Choroid plexus epithelial cell (primary cell): ENCODE measurements around the gene SLC13A5.
A peak's percentile ranks its signal among the peaks of the same experiment; 100 is the strongest.

Source experiments
- DNase-seq: peaks from one replicate; pipeline ENCODE4 v3.0.0-alpha.2; 2010; ENCODE audit warnings: low read depth
- H3K4me3 ChIP-seq: 2 replicates; pipeline ENCODE4 v1.5.1; 2011; ENCODE audit warnings: low read depth, mild to moderate bottlenecking, control low read depth, low read length, moderate library complexity
- TF ChIP-seq, protein P1 (sequence below): conservative IDR thresholded peaks from 2 replicates; pipeline ENCODE4 v1.5.1; 2011; ENCODE audit warnings: low read depth, mild to moderate bottlenecking, control low read depth, inconsistent platforms, low read length, moderate library complexity

SLC13A5 gene

DNA sequence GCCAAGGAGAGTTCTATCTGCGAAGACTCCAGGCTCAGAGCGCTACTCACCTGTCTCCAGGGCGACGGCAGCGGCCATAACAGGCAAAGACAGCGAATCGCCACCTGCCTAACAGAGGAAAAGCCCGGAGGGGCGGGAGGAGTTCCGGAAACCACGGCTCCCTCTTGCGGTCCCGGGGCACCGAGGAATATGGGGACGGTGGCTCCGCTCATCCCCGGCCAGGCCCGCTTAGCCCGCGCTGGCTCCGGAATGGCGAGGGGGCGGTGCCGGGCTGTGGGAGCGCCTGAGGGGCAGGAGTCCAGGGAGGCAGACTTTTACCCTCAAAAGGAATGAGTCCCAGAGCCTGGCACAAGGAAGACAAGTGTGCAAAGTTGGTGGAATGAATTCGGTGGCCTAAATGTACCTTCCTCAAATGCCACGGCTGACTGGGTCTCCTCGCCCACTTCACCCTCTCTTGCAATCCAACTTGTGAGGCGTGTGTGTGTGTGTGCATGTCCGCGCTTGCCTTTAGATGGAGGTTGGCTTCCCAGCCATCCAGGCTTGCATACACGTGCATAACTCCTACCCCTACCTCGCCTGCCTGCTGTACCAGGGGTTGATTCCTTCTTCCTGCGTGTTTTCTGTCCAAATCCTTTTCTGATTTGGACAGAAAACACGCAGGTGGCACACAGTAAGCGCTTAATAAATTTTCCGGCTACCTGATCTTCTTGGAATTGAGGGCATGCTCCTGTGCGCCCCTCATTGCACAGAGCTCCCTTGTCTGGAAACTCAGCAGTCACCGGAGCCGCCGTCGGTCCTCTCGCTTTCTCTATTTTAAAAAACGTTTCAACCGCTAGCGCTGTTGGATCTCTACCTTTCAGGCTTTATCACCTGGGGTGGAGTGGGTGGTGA, 58.1 kb downstream of the SLC13A5 start:
- TF ChIP-seq, protein P1, sequence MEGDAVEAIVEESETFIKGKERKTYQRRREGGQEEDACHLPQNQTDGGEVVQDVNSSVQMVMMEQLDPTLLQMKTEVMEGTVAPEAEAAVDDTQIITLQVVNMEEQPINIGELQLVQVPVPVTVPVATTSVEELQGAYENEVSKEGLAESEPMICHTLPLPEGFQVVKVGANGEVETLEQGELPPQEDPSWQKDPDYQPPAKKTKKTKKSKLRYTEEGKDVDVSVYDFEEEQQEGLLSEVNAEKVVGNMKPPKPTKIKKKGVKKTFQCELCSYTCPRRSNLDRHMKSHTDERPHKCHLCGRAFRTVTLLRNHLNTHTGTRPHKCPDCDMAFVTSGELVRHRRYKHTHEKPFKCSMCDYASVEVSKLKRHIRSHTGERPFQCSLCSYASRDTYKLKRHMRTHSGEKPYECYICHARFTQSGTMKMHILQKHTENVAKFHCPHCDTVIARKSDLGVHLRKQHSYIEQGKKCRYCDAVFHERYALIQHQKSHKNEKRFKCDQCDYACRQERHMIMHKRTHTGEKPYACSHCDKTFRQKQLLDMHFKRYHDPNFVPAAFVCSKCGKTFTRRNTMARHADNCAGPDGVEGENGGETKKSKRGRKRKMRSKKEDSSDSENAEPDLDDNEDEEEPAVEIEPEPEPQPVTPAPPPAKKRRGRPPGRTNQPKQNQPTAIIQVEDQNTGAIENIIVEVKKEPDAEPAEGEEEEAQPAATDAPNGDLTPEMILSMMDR, result no peak
- H3K4me3 ChIP-seq, result no peak overlapping the region

DNA sequence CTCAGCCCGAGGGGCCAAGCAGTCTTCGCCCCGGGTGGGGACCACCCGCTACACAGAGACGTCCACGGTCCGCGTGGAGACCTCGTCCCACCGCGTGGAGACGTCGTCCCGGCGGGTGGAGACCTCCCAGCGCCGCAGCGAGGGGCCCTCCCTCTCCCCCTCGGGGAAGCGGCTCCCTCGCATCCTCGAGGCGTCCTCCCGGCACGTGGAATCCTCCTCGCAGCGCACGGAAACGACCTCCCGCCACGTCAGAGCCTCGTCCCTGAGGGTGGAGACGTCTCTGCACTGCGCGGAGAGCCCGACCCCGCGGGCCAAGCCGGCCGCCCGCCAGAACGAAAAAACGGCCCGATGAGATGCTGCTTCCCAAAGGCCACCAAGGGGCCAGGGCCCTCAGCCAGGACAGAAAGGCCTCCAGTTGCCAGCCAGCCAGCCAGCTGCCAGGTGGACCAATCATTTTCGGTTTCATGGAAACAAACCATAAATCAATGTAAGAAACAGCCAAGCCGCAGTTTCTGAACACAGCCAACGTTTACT, 61.2 kb downstream of the SLC13A5 start:
- TF ChIP-seq, protein P1, result no peak
- peak; percentile 34 for DNase-seq
- H3K4me3 ChIP-seq, result peak overlapping the region; percentile 67

More for the DNA sequence above, 58.1 kb downstream of the SLC13A5 start:
- no peak for DNase-seq

DNA sequence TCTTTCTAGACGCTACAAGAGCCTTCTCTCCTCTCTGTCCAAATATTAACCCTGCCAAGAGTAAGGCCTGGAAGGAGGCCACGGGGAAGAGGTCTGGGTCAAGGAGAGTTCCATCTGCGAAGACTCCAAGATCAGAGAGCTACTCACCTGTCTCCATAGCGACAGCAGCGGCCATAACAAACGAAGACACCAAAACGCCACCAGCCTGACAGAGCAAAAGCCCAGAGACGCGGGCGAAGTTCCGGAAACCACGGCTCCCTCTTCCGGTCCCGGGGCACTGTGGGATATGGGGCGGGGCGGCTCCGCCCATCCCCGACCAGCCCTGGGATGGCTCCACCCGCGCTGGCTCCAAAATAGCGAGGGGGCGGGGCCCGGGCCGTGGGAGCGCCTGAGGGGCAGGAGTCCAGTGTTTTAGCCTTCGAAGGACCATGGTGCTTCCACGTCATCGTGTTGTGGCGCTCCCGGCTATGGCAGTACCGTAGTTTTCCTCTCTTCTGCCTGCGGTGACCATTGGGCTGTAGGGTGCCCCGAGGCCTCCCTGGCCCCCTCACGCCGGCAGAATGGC, 61.7 kb downstream of the SLC13A5 start, which contains the start of the genes C17orf100 and MED31:
TSS of gene C17orf100 (plus strand) at position 409 of the 565 bp plus-strand sequence. CDS start at position 561, 152 bp downstream.
TSS of gene MED31 (minus strand) at position 252 of the 565 bp plus-strand sequence. CDS start at position 175, 77 bp downstream.
- DNase-seq, result peak; percentile 89
- TF ChIP-seq, protein P1, result no peak

GRCh38 chr17:6648181-6648580, 65.0 kb downstream of the SLC13A5 start:
- TF ChIP-seq, protein P1, result peak; percentile 53
- DNase-seq, result peak; percentile 47

More for the DNA sequence above, 61.7 kb downstream of the SLC13A5 start, which contains the start of the genes C17orf100 and MED31:
- peak within 1 kb of the TSS; percentile 67 for H3K4me3 ChIP-seq

DNA sequence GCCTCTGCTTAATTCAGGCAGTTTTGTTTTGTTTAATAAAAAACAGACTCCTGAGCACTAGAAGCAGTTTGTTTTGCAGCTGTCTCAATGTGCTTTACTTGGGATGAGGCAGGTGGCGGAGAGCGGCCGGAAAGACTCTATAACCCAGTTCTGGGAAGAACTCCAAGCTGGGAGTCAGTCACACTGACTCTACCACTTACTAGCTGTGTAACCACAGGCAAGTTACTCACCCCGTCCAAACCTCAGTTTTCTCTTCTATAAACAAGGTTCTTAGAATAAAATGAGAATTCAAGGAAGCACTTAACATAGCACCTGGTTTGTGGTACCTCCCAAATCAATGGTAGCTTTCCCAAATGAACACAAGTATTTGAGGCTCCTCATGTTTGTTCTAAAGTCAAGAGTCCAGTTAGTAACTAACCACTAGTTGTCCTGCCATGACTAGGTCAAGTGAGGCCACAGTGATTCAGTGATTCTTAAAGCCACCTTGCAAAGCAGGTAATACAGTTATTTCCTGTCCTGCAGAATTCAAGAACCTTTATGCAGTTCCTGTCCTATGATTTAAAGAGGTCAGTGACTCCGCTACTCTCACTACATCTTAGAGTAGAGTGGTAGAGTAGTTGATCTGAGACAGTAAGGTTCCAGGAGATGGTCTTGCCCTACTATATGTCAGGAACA, 69.6 kb downstream of the SLC13A5 start:
- TF ChIP-seq, protein P1, result no peak
- peak; percentile 71 for DNase-seq
- H3K4me3 ChIP-seq, result no peak overlapping the region

More at GRCh38 chr17:6648181-6648580, 65.0 kb downstream of the SLC13A5 start:
- no peak overlapping the region for H3K4me3 ChIP-seq

DNA sequence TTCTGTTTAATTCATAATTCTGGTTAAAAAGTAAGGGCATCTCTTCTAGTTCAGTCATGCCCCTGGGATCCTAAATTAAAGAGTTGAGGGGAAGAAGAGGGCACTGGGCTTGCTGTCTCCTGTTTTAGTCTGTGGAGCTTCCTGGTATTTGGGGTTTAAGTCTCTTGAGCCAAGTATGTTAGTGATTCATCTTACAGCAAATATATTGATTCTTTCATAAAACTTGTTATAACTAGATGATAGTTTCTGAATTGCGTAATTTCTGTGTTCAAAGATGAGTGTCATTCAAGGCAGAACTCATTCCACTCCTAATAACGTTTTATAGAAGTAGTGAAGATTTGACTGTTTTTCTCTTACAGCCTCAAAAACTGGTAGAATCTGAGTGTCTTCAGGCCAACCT, 70.6 kb downstream of the SLC13A5 start:
- no peak overlapping the region for H3K4me3 ChIP-seq
- TF ChIP-seq, protein P1, result no peak

More for the DNA sequence above, 70.6 kb downstream of the SLC13A5 start:
- no peak for DNase-seq
